HUES64 (cell line): ENCODE results near the gene HIVEP3.

Experiments used
- H3K27ac ChIP-seq: 2 replicates; pipeline ENCODE4 v1.7.0; 2013; ENCODE audit warnings: low read depth, low read length, inconsistent platforms
- H3K27me3 ChIP-seq: 2 replicates; pipeline ENCODE4 v1.6.1; 2013; ENCODE audit warnings: mild to moderate bottlenecking, low read length; ENCODE audit not compliant: insufficient read depth
- H3K36me3 ChIP-seq: 2 replicates; pipeline ENCODE4 v1.6.1; 2013; ENCODE audit warnings: mild to moderate bottlenecking, low read length; ENCODE audit not compliant: insufficient read depth
- H3K4me1 ChIP-seq: 2 replicates; pipeline ENCODE4 v1.6.1; 2013; ENCODE audit warnings: mild to moderate bottlenecking, low read length, moderate library complexity; ENCODE audit not compliant: insufficient read depth
- H3K4me3 ChIP-seq: 2 replicates; pipeline ENCODE4 v1.5.1; 2013; ENCODE audit warnings: mild to moderate bottlenecking, low read length, moderate library complexity
- H3K9ac ChIP-seq: 2 replicates; pipeline ENCODE4 v1.6.1; 2013; ENCODE audit warnings: mild to moderate bottlenecking, low read depth, low read length
- H3K9me3 ChIP-seq: 2 replicates; pipeline ENCODE4 v1.6.1; 2013; ENCODE audit warnings: low read depth, low read length; ENCODE audit not compliant: insufficient read depth
- WGBS: fragments of 150-250, 120-280 bp; methylation state at CpG from one replicate; pipeline ENCODE4 v1.1.7; 2013; ENCODE audit warnings: missing lambda C conversion rate; 5-methylcytosine and 5-hydroxymethylcytosine counted together

The HIVEP3 gene

DNA sequence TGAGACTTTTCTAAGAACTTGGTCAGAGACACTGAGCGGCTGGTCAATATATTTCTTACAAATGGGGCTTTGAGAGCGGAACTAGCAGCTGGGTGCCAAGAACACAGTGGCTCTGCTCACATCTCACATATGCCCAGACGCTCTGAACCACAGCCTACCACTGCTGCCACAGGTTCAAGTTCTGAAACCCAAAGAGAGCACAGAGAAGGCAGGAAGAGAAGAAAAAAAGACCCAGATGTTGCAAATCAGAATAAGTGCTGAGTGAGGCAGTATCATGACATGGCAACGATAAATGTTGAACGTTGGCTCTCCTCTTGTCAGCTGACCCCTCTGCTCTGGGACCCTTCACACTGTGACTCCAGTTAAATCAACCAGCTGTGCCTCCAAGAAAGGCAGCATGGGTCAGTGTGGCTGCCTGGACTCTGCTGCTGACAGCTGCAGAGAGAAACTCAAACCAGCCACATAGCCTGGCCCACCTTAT lies 26.4 kb downstream of the HIVEP3 start:
- 88% methylated on average over 5 of the region's 5 CpGs for WGBS
- no peaks in the 10 kb centered on the region for H3K27me3 ChIP-seq
- H3K4me3 ChIP-seq, result no peak overlapping the region
- no peak overlapping the region for H3K9ac ChIP-seq
- no peaks in the 10 kb centered on the region for H3K9me3 ChIP-seq
- H3K4me1 ChIP-seq, result peaks cover 3% of the 10 kb centered on the region; the same call in 1 of the 2 replicates
- H3K27ac ChIP-seq, result no peak overlapping the region
- H3K36me3 ChIP-seq, result no peaks in the 10 kb centered on the region

DNA sequence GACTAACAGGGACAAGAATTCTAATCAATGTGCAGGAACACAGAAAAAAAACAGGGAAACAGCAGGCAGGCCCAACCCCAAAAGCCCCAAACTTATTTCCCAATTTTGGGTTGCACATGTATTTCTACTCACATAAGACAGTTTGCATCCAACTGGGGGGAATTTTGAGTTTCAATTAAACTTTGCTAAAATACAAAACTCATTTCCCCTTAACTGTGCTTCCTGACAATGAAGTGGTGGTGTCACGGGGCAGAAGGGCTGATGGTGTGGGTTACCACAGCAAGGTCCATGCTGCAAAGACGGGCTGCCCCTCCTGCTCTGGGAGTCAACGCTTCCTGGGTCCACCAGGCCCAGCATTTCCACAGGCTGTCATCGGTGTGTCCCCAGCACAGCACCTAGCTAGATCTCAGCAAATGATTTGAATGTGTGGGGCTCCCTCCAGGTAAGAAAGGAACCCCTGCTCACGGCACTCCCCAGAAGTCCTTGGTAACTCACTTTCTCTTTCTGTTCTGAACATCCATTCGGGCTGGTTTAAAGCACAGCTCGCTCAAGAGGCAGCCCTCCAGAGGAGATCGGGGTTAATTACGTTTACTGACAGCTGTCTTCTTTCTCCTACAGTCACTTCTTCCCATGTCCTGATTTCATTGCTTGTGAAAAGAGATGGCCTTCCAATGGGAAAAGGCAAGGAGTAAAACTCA lies 27.4 kb downstream of the HIVEP3 start:
- 70% methylated on average over 9 of the region's 9 CpGs for WGBS
- H3K27ac ChIP-seq, result no peak overlapping the region

DNA sequence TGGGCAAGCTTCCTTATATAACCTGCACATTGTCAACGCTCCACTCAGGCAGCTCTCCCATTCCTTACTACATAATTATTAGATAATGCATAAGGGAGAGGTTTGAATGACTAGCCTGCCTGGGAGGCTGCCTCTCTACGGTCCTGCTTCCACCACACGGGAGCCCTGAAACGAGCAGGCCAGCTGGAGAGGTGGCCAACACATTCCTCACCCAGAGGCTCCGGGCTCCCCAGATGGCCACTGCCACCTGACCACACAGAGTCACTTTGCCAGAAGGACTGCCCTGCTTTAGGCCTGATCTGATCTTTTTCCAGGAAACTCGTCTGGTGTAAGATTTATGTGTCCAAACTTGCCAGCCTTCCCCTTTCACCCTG lies 27.9 kb downstream of the HIVEP3 start:
- H3K4me1 ChIP-seq, result peaks cover 3% of the 10 kb centered on the region; the same call in 1 of the 2 replicates
- no peak overlapping the region for H3K4me3 ChIP-seq
- H3K27ac ChIP-seq, result no peak overlapping the region
- no peaks in the 10 kb centered on the region for H3K36me3 ChIP-seq
- H3K9ac ChIP-seq, result no peak overlapping the region
- no peaks in the 10 kb centered on the region for H3K9me3 ChIP-seq
- 92% methylated on average over 5 of the region's 6 CpGs for WGBS
- no peaks in the 10 kb centered on the region for H3K27me3 ChIP-seq

More for the DNA sequence above, 27.4 kb downstream of the HIVEP3 start:
- H3K36me3 ChIP-seq, result no peaks in the 10 kb centered on the region
- H3K27me3 ChIP-seq, result no peaks in the 10 kb centered on the region
- H3K4me1 ChIP-seq, result peaks cover 3% of the 10 kb centered on the region; the same call in 1 of the 2 replicates
- H3K4me3 ChIP-seq, result no peak overlapping the region
- H3K9ac ChIP-seq, result no peak overlapping the region
- H3K9me3 ChIP-seq, result no peaks in the 10 kb centered on the region

DNA sequence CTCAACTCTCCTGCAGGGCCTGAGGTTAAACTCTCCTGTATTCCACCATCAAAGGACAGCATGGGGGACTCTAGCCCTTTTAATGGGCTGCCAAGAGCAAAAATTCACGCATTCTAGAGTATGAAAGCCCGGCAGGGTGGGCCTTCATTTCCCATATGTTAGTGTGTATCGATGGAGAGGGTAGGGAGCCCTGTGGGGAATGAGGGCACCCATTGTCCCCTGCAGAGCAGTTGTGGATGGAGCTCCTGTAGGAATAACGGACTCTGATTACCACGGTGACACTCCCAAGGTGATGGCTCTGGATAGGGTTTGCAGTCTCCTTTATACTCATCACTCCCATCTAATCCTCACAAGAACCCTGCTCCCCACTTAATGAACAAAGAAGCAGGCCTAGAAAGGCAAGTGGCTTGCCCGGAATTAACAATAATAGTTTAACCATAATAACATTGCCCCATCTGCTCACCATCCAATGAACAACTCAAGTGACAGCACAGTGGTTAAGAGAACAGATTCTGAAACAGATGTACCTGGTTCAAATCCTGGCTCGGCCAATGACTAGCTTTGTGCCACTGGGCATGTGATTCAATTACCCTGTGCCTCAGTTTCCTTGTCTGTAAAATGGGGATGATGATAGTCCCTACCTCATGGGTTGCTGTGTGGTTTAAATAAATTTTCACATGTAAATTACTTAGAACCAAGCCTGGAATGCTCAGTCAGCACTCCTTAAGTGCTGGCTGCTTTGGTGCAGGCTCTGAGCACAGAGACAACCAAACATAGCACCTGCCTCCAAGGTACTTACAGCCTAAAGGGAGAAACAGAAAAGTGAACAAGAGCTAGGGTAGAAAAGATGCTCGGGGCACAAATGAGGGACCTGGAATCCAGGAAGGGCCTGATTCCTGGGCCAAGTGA lies 29.0 kb downstream of the HIVEP3 start:
- Histone ChIP-seq H3K27me3 (no peaks in the 10 kb centered on the region), H3K9ac (no peak overlapping the region)
- 89% methylated on average over 8 of the region's 8 CpGs for WGBS

DNA sequence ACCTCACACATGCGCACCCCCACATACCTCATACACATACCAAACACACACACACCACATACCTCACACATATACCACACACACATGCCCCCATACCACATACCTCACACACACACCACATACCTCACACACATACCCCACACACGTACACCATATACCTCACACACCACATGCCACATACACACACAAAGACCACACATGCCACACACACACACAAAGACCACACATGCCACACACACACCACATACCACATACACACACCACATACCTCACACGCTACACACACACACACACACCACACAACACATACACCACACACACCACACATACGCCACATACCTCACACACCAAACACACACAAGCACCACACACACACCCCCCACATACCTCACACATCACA lies 30.0 kb downstream of the HIVEP3 start:
- 96% methylated on average over 4 of the region's 4 CpGs for WGBS
- H3K27ac ChIP-seq, result no peak overlapping the region
- no peak overlapping the region for H3K4me3 ChIP-seq
- no peaks in the 10 kb centered on the region for H3K27me3 ChIP-seq
- H3K36me3 ChIP-seq, result no peaks in the 10 kb centered on the region
- peaks cover 3% of the 10 kb centered on the region; the same call in 1 of the 2 replicates for H3K4me1 ChIP-seq
- H3K9me3 ChIP-seq, result no peaks in the 10 kb centered on the region
- H3K9ac ChIP-seq, result no peak overlapping the region

More for the DNA sequence above, 29.0 kb downstream of the HIVEP3 start:
- H3K4me3 ChIP-seq, result no peak overlapping the region
- no peaks in the 10 kb centered on the region for H3K36me3 ChIP-seq
- H3K27ac ChIP-seq, result no peak overlapping the region
- no peaks in the 10 kb centered on the region for H3K9me3 ChIP-seq
- H3K4me1 ChIP-seq, result peaks cover 3% of the 10 kb centered on the region; the same call in 1 of the 2 replicates

DNA sequence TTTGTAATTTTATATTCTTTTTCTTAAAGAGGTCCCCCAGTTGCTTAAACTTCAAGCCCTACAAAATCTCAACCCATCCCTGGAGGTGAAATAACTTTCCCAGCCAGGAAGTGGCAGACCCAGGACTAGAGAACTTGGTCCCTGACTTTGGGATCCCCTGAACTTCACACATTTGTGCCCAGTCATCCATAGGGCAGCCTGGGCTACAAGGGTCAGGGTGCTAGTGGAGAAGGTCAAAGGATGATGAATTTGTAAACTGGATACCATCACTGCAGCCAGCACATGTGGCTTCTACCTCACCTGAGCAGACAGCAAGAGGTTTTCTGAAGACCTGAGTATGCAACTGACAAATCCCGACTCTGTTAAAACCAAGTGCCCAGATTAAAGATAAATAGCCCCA lies 31.4 kb downstream of the HIVEP3 start:
- Histone ChIP-seq H3K27ac (no peak overlapping the region), H3K4me1 (peaks cover 3% of the 10 kb centered on the region; the same call in 1 of the 2 replicates), H3K9me3 (no peaks in the 10 kb centered on the region), H3K9ac (no peak overlapping the region), H3K27me3 (no peaks in the 10 kb centered on the region), H3K36me3 (no peaks in the 10 kb centered on the region), H3K4me3 (no peak overlapping the region)
- WGBS, result 94% methylated on average over 1 of the region's 1 CpG

DNA sequence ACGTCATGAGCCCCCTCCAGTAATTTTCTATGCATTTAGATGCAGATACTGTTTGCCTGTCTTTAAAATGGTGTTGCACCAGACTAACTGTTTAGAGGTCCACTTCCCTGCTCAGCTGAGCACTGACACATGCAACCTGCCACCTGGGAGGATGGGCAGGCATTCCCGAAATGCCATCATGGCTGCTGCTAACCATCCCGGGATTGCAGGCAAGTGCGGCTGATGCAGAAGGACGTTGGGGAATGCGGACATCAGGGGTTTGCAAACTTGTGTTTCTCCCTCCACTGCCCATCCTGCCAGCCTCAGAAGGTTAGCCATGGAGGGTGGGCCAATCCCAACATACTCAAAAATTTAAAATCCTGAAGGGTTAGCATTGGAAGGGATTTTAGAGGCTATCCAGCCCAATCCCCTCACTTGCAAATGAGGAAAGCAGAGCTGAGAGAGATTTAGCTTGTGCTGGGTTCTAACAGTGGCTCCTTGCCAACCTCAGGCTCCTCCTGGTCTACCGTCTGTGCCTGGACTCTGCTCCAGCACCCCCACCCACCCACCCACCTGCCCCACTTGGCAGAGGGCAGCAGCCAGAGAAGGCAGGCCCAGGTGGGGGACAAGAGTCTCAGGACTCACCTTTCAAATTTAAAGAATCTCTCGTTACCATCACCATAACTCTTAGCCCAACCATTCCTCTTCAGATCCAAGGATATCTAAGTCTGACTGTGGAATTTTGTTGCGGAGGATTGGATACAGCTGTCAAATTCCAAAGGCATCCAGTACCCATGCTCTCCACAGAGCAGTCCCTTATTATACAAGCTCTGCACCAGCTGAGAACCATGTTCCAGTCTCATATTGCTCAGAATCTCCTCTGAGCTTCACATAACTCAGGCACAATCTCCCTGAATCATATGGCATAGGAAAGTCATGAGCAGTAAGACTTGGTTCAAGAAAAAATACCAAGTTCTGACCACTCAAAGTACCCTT lies 34.2 kb downstream of the HIVEP3 start:
- WGBS, result 80% methylated on average over 9 of the region's 9 CpGs
- no peak overlapping the region for H3K4me3 ChIP-seq
- no peak overlapping the region for H3K27ac ChIP-seq
- H3K27me3 ChIP-seq, result no peaks in the 10 kb centered on the region
- no peaks in the 10 kb centered on the region for H3K4me1 ChIP-seq
- H3K36me3 ChIP-seq, result no peaks in the 10 kb centered on the region
- H3K9me3 ChIP-seq, result no peaks in the 10 kb centered on the region
- no peak overlapping the region for H3K9ac ChIP-seq

DNA sequence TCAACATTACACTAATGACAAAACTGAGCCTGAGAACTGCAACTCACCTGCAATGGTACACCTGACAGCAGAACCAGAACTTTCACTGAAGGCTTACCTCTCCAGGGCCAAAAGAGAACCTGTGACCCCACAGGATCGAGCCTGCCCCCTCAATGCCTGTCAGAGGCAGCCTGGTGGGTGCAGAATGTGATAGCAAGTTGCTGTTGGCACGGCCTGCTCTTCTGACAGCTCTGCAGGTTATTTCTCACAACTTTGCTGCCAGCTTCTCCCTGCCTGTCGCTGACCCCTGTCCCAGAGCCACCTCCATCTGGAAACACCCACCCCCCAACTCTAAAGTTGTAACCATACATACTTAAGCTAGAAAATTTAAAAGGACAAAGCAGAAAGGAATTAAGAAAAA lies 35.2 kb downstream of the HIVEP3 start:
- H3K27ac ChIP-seq, result no peak overlapping the region
- no peak overlapping the region for H3K4me3 ChIP-seq
- no peaks in the 10 kb centered on the region for H3K9me3 ChIP-seq
- no peaks in the 10 kb centered on the region for H3K4me1 ChIP-seq
- H3K27me3 ChIP-seq, result no peaks in the 10 kb centered on the region
- H3K9ac ChIP-seq, result no peak overlapping the region
- H3K36me3 ChIP-seq, result no peaks in the 10 kb centered on the region
- WGBS, result 88% methylated on average over 3 of the region's 3 CpGs

DNA sequence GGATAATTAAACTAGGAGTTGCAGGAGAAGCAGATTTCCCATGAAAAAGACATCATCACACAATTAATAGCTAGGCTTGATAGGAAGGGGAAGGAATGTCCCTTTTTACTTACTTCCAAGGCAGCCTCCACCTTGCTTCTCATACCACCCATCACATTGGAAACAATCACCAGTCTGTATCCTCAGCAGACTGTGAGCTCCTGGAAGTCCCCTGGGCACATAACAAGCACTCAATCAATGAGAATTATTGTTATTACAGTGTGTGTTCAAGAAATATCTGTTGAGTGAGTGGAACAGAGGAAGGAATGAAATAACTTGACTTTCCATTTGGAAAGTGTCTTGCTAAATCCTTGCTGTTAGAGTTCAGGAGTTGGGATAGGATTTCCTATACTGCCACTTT lies 36.2 kb downstream of the HIVEP3 start:
- Histone ChIP-seq H3K9me3 (no peaks in the 10 kb centered on the region), H3K4me3 (no peak overlapping the region), H3K9ac (no peak overlapping the region), H3K27me3 (no peaks in the 10 kb centered on the region), H3K4me1 (peaks cover 8% of the 10 kb centered on the region; the same call in 1 of the 2 replicates), H3K36me3 (no peaks in the 10 kb centered on the region), H3K27ac (no peak overlapping the region)

DNA sequence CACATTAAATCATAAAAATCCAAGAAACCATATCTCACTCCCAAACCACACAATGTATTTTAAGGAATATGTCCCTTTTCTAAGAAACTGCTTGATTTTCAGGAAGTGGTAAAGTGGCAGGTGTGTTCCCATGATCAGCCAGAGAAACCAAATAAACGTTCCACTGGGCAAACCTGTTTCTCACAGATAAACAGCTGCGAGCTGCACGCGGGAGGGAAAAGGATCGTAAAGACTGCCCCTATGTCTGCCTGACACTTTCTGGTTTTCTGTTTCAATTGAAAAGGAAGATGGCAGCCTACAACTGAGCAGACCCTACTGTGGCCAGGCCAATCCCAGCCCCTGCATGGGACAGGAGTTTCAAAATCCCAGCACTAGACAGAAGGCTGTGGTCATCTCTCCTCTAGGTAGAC lies 36.6 kb downstream of the HIVEP3 start:
- Histone ChIP-seq H3K4me1 (peaks cover 12% of the 10 kb centered on the region; the same call in 1 of the 2 replicates), H3K27me3 (no peaks in the 10 kb centered on the region), H3K9me3 (no peaks in the 10 kb centered on the region), H3K4me3 (no peak overlapping the region), H3K9ac (no peak overlapping the region), H3K27ac (no peak overlapping the region), H3K36me3 (no peaks in the 10 kb centered on the region)
- 95% methylated on average over 5 of the region's 5 CpGs for WGBS
